Breast epithelium (tissue), 4 donors: Measurements from ENCODE around the gene SLC5A10. TPM values are rescaled to one million over a fixed set of nuclear protein-coding genes. Genes with fewer than 3 reads are reported as not detected.

Source experiments
- DNase-seq, 2 donors: peaks; one replicate each; pipeline ENCODE4 v3.0.0-alpha.2; 2019; ENCODE audit warnings: low spot score in 2 of 2
- H3K27ac ChIP-seq, 2 donors: fragments of 200-600 bp; sonication (generic) in 1 of 2; one replicate each; pipeline ENCODE4 v1.5.1; 2016 to 2019; ENCODE audit warnings: mild to moderate bottlenecking in 1 of 2
- H3K27me3 ChIP-seq, 2 donors: fragments of 200-600 bp; sonication (generic) in 1 of 2; one replicate each; pipeline versions ENCODE4 v1.5.1 to v1.6.0; 2017 to 2019; ENCODE audit warnings: control low read depth in 1 of 2, mild to moderate bottlenecking in 1 of 2
- H3K36me3 ChIP-seq: fragments of 200-600 bp; one replicate; pipeline ENCODE4 v1.5.1; 2019
- H3K4me1 ChIP-seq, 2 donors: fragments of 200-600 bp; sonication (generic); one replicate each; pipeline ENCODE4 v1.5.1; 2016 to 2019; ENCODE audit warnings: control low read depth in 1 of 2
- H3K4me3 ChIP-seq, 3 donors: fragments of 200-600 bp; sonication (generic); 1 replicate in 2 of 3; 2 replicates in 1 of 3; pipeline ENCODE4 v1.5.1; 2016 to 2019; ENCODE audit warnings: mild to moderate bottlenecking in 3 of 3, moderate library complexity in 2 of 3
- H3K9me3 ChIP-seq, 2 donors: fragments of 200-600 bp; sonication (generic) in 1 of 2; one replicate each; pipeline ENCODE4 v1.5.1; 2016 to 2019; ENCODE audit warnings: control low read depth in 1 of 2
- POLR2A ChIP-seq: fragments of 450-650 bp; IDR thresholded peaks from one replicate; pipeline ENCODE4 v1.6.1; 2016; ENCODE audit warnings: antibody characterized with exemption, mild to moderate bottlenecking, moderate library complexity
- POLR2AphosphoS5 ChIP-seq, 3 donors: sonication (generic); formaldehyde crosslinking; IDR thresholded peaks; one replicate each; pipeline ENCODE4 v1.6.1; 2017; ENCODE audit warnings: antibody characterized with exemption in 3 of 3
- intact Hi-C: fragments of 100-400 bp; cut with DNase I; formaldehyde crosslinking; loops from one replicate; pipeline ENCODE4 v1.15.1; 2023; ENCODE audit warnings: low total_unique reads
- total RNA-seq, 3 donors: library from RNA; depleted of rRNA; stranded (reverse); fragments of >200 nt; gene quantifications; one replicate each; pipeline ENCODE4 v1.1.0, GENCODE V29; 2016
- TF ChIP-seq, protein P1 (sequence below), 3 donors: fragments of 450-650 bp; IDR thresholded peaks; one replicate each; pipeline ENCODE4 v1.5.1; 2016 to 2017; ENCODE audit warnings: antibody characterized with exemption in 3 of 3, mild to moderate bottlenecking in 3 of 3, moderate library complexity in 3 of 3

SLC5A10 gene
- total RNA-seq, 3 donors from 2014 or later: 0.29 TPM; not detected in 2

DNA sequence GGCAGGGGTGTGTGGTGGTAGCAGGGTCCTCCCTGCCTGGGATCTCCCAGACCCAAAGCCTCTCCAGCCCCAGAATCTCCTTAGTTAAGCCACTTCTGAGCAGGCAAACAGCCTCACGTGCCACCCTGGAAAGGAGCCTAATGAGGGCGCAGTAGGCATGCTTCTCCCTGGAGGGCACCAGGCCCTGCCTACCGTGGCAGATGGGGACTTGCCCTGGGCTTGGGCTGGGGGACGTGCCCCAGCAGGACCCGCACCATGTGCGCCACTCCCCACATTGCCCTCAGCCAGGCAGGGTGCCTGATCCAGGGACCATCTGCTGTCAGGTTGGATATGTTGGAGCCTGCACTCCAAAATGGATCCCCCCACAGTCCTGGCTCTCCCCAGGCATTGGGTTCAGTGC, 38.4 kb downstream of the SLC5A10 start:
- intact Hi-C loops: no loop called here
- Histone ChIP-seq H3K27ac (no peak overlapping the region), H3K4me1 (no peaks in the 10 kb centered on the region), H3K9me3 (no peaks in the 10 kb centered on the region), H3K4me3 (no peak overlapping the region), H3K27me3 (no peaks in the 10 kb centered on the region), H3K36me3 (no peaks in the 10 kb centered on the region)
- TF ChIP-seq POLR2AphosphoS5 (IDR thresholded peaks at IDR 0.05) (no peak), POLR2A (no peak)
- TF ChIP-seq, protein P1, sequence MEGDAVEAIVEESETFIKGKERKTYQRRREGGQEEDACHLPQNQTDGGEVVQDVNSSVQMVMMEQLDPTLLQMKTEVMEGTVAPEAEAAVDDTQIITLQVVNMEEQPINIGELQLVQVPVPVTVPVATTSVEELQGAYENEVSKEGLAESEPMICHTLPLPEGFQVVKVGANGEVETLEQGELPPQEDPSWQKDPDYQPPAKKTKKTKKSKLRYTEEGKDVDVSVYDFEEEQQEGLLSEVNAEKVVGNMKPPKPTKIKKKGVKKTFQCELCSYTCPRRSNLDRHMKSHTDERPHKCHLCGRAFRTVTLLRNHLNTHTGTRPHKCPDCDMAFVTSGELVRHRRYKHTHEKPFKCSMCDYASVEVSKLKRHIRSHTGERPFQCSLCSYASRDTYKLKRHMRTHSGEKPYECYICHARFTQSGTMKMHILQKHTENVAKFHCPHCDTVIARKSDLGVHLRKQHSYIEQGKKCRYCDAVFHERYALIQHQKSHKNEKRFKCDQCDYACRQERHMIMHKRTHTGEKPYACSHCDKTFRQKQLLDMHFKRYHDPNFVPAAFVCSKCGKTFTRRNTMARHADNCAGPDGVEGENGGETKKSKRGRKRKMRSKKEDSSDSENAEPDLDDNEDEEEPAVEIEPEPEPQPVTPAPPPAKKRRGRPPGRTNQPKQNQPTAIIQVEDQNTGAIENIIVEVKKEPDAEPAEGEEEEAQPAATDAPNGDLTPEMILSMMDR (IDR thresholded peaks at IDR 0.05): no peak
- no peak for DNase-seq

DNA sequence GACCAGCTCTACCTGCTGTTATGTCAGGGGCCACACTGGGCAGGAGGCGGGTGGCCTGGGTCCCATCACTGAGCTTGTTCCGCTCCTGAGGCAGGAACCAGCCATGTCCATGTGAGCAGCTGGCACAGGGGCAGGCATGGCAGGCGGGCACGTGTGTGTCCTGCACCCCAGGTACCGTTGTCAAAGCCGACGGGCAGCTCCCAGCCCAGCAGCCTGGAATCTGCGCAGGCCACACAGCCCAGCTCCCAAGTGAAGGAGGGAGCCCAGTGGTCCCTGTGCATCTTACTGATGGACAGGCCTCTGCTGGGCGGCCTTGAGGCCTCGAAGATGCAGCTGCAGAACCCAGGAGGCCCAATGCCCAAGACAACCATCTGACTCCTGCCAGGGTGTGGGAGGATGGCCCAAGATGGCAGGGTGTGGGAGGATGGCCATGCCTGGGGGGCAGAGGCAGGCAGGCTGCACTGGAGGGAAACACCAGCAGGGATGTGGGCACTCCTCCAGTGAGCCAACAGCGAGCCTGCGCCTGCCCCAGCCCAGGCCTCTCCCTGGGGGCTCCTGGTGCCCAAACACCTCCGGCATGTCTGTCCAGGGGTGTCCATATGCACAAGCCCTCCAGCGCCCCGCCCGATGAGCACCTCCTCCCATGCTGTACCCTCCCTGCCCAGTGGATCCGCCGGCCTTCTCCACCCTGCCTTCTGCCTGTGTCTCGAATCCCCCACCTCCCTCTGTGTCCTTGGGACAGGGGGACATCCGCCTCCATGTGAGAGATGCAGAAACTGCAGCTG, 39.8 kb downstream of the SLC5A10 start:
- no peaks in the 10 kb centered on the region for H3K36me3 ChIP-seq
- H3K4me3 ChIP-seq: no peak overlapping the region
- intact Hi-C loops: no loop called here
- H3K9me3 ChIP-seq: no peaks in the 10 kb centered on the region
- TF ChIP-seq, protein P1 (IDR thresholded peaks at IDR 0.05): no peak
- TF ChIP-seq POLR2A (no peak), POLR2AphosphoS5 (IDR thresholded peaks at IDR 0.05) (no peak)
- no peaks in the 10 kb centered on the region for H3K4me1 ChIP-seq
- DNase-seq: no peak
- H3K27me3 ChIP-seq: no peaks in the 10 kb centered on the region
- H3K27ac ChIP-seq: no peak overlapping the region

DNA sequence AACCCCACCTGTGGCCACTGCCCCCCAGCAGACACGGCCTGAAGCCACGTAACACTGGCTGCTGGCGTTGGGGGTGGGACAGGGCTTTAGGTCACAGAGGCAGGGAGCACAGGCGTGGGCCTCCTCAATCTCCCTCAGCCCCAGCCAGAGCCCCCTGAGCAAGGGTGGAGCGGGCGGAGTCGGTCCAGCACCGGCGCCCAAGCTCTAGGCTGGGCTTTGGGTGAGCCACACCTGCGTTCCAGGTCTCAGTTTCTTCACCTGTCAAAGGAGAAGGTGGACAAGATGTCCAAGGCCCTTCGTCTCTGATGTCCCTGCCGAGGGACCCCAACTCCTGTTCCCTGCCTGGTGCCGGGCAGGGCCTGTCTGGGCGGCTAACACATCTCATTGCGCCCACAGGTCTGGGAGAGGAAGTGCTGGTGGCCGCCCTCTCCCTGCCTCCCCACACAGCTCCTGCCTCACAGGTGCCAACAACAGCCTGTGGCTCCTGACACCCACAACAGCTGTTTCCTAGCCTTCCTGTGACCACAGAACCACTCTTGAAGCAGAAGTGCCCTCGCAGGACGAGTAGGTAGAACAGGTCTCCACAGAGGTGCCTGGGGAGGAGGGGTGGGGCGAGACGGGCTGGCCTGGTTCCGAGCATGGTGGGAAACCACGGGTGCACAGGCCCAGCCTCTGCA, 40.6 kb downstream of the SLC5A10 start:
- Histone ChIP-seq H3K9me3 (no peaks in the 10 kb centered on the region), H3K27ac (no peak overlapping the region), H3K36me3 (no peaks in the 10 kb centered on the region), H3K4me1 (no peaks in the 10 kb centered on the region), H3K27me3 (no peaks in the 10 kb centered on the region), H3K4me3 (no peak overlapping the region)
- no peak for DNase-seq
- TF ChIP-seq POLR2A: no peak
- no peak for TF ChIP-seq POLR2AphosphoS5 (IDR thresholded peaks at IDR 0.05)
- TF ChIP-seq, protein P1 (IDR thresholded peaks at IDR 0.05): no peak
- intact Hi-C loops: no loop called here

DNA sequence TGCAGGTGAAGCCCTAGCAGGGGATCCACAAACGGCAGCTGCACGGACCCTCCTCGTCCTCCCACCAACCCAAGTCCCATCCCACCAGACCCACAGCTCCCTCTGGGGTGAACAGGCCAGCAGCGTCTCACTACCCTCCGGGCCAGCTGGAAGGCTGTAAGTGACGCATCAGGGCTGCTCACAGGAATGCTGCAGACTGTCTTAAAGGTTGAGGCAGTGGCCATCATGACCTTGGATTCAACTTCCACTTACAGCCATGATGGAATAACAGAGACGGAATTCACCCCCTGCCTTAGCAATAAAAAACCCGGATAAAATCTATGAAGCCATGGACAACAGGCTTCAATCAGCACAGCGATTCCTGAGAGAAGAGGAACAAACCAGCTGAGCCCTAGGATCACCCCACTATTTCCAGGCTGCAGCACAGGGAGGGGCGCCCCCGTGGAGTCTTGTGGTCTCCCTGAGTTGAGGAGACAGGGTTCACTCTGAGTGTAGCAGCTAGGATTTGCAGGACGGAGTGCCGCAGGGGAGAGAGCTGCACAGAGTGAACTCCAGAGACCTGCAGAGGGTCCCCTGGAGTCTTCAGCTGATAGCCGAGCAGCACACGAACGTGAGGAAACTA, 42.1 kb downstream of the SLC5A10 start:
- H3K4me1 ChIP-seq: no peaks in the 10 kb centered on the region
- TF ChIP-seq, protein P1 (IDR thresholded peaks at IDR 0.05): no peak
- TF ChIP-seq POLR2AphosphoS5 (IDR thresholded peaks at IDR 0.05) (no peak), POLR2A (no peak)
- intact Hi-C loops: no loop called here

DNA sequence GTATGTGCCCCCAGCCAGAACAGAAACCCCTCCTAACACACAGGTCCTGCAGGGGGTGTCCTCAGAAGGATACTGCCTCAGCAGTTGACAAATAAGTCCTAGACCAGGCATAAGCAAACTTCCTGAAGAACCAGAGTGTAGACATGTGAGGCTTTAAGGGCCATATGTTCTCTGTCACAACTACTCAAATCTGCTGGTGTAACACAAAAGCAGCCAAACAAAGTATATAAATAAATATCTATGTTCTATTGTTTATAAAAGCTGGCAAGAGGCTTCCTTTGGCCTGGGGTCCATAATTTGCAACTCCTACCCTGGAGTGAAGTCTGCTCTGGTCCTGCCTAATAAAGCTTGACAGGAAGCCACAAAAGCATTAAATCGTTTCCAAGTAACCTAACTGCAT, 42.7 kb downstream of the SLC5A10 start:
- no peak overlapping the region for H3K27ac ChIP-seq
- TF ChIP-seq POLR2AphosphoS5 (IDR thresholded peaks at IDR 0.05): no peak
- TF ChIP-seq, protein P1 (IDR thresholded peaks at IDR 0.05): no peak
- TF ChIP-seq POLR2A: no peak
- intact Hi-C loops: no loop called here
- no peak overlapping the region for H3K4me3 ChIP-seq
- no peaks in the 10 kb centered on the region for H3K36me3 ChIP-seq
- H3K27me3 ChIP-seq: no peaks in the 10 kb centered on the region
- no peak for DNase-seq
- H3K4me1 ChIP-seq: no peaks in the 10 kb centered on the region
- H3K9me3 ChIP-seq: no peaks in the 10 kb centered on the region

More for the DNA sequence above, 42.1 kb downstream of the SLC5A10 start:
- no peaks in the 10 kb centered on the region for H3K9me3 ChIP-seq
- no peak for DNase-seq
- H3K36me3 ChIP-seq: no peaks in the 10 kb centered on the region
- no peak overlapping the region for H3K27ac ChIP-seq
- H3K27me3 ChIP-seq: no peaks in the 10 kb centered on the region
- no peak overlapping the region for H3K4me3 ChIP-seq
